Chondrocyte (in vitro differentiated cells): ENCODE results near the gene GABARAPL1. TPM values are rescaled to one million over a fixed set of nuclear protein-coding genes. Genes with fewer than 3 reads are reported as not detected.

Experiments
- DNase-seq: peaks from one replicate; pipeline ENCODE4 v3.0.0; 2021; ENCODE audit warnings: mixed read lengths, low spot score
- H3K27ac Mint-ChIP-seq: one replicate; pipeline ENCODE4 v1.8.0; 2021; ENCODE audit warnings: mild to moderate bottlenecking, moderate library complexity, mixed read lengths; ENCODE audit not compliant: unreplicated experiment
- H3K27me3 Mint-ChIP-seq: 2 replicates; pipeline ENCODE4 v1.8.0; 2021; ENCODE audit warnings: low read depth, mixed read lengths
- H3K36me3 Mint-ChIP-seq: 2 replicates; pipeline ENCODE4 v1.8.0; 2021; ENCODE audit warnings: low read depth, mixed read lengths
- H3K4me1 Mint-ChIP-seq: 2 replicates; pipeline ENCODE4 v1.8.0; 2021; ENCODE audit warnings: low read depth, mild to moderate bottlenecking, mixed read lengths
- H3K4me3 Mint-ChIP-seq: one replicate; pipeline ENCODE4 v1.8.0; 2021; ENCODE audit warnings: mild to moderate bottlenecking, moderate library complexity, mixed read lengths; ENCODE audit not compliant: unreplicated experiment
- H3K9me3 Mint-ChIP-seq: 2 replicates; pipeline ENCODE4 v1.8.0; 2021; ENCODE audit warnings: low read depth, mixed read lengths
- total RNA-seq: library from RNA; stranded (reverse); gene quantifications from 3 replicates; pipeline ENCODE4 v1.2.1, GENCODE V29; 2021
- TF ChIP-seq, protein P1 (sequence below): fragments of 200-600 bp; sonication (generic); IDR thresholded peaks from 2 replicates; pipeline ENCODE4 v1.5.0; 2021; ENCODE audit warnings: antibody characterized with exemption, mild to moderate bottlenecking, moderate library complexity

GABARAPL1 gene
- total RNA-seq, 1 donor from 2014 or later: 47.7 TPM

DNA sequence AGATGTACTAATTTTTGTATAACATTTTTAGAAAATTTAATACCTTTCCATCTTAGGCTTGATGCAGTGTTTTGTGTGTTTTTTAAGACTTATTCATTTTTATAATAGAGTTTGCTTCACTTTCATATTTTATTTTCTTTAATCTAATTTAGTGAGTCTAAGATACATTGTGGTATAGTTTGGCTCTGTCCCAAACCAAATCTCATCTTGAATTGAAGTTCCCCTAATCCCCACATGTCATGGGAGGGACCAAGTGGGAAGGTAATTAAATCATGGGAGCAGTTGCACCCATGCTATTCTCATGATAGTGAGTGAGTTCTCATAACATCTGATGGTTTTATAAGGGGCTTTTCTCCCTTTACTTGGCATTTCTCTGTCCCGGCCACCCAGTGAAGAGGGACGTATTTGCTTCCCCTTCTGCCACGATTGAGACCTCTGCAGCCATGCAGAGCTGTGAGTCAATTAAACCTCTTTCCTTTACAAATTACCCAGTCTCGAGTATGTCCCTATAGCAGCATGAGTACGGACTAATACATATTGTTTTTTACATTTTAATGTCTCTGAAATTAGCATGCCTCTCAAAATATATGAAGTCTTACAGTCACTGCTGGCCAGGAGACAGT, 34.9 kb downstream of the GABARAPL1 start:
- no peak overlapping the region for H3K4me3 Mint-ChIP-seq
- H3K27ac Mint-ChIP-seq: no peak overlapping the region
- H3K36me3 Mint-ChIP-seq: no peaks in the 10 kb centered on the region
- peaks cover 13% of the 10 kb centered on the region for H3K4me1 Mint-ChIP-seq
- TF ChIP-seq, protein P1, sequence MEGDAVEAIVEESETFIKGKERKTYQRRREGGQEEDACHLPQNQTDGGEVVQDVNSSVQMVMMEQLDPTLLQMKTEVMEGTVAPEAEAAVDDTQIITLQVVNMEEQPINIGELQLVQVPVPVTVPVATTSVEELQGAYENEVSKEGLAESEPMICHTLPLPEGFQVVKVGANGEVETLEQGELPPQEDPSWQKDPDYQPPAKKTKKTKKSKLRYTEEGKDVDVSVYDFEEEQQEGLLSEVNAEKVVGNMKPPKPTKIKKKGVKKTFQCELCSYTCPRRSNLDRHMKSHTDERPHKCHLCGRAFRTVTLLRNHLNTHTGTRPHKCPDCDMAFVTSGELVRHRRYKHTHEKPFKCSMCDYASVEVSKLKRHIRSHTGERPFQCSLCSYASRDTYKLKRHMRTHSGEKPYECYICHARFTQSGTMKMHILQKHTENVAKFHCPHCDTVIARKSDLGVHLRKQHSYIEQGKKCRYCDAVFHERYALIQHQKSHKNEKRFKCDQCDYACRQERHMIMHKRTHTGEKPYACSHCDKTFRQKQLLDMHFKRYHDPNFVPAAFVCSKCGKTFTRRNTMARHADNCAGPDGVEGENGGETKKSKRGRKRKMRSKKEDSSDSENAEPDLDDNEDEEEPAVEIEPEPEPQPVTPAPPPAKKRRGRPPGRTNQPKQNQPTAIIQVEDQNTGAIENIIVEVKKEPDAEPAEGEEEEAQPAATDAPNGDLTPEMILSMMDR: no peak
- DNase-seq: no peak
- no peaks in the 10 kb centered on the region for H3K27me3 Mint-ChIP-seq
- peaks cover 1% of the 10 kb centered on the region for H3K9me3 Mint-ChIP-seq

DNA sequence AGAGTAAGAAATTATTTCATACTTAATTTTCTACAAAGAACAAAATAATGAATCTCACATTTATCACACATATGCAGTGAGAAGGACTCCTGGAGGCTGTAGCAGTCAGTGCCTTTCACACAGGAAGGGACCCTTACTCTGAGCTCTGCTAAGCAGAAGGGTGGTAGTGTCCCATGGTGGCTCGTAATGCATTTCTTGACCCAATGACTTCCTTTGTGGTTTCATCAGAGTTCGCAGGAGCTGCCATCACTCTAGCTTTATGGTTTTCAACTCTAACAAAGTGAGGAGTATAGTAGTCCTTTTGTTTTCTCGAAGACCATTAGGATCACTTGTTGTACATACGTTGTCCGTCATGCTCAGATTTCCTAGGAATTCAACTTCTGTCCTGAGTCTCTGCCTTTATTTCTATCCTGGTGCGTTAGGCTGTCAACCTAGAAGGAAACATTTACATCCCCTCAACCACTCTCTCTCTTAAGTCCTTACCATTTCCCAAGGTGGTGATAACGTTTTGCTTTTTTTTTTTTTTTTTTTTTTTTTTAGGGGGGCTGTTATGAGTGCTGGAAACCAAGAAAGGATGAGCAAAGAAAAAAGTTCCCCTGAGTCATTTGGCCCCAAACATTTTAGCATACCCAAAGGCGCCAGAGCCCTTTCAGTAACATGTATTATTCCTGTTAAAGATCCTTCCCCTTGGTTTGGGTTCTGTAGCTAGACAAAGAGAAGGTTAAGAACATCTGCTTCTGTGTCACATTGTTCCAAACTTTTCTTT, 37.2 kb downstream of the GABARAPL1 start:
- peaks cover 13% of the 10 kb centered on the region for H3K4me1 Mint-ChIP-seq
- peaks cover 13% of the 10 kb centered on the region for H3K9me3 Mint-ChIP-seq

DNA sequence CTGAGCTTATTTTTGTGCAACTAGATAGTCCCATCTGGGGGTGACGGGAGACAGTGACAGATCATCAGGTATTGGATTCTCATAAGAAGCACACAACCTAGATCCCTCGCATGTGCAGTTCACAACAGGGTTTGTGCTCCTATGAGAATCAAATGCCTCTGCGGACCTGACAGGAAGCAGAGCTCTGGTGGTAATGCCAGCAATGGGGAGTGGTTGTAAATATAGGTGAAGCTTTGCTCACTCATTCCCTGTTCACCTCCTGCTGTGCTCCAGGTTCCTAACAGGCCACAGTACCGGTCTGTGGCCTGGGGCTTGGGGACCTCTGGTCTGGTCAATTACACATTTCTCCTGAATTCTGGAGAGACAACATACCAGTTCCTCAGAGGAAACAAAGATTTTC, 39.0 kb downstream of the GABARAPL1 start:
- no peak overlapping the region for H3K4me3 Mint-ChIP-seq
- DNase-seq: no peak
- H3K36me3 Mint-ChIP-seq: peaks cover 9% of the 10 kb centered on the region
- H3K27me3 Mint-ChIP-seq: no peaks in the 10 kb centered on the region
- peaks cover 13% of the 10 kb centered on the region for H3K4me1 Mint-ChIP-seq
- no peak overlapping the region for H3K27ac Mint-ChIP-seq
- peaks cover 27% of the 10 kb centered on the region for H3K9me3 Mint-ChIP-seq
- TF ChIP-seq, protein P1: no peak

More for the DNA sequence above, 37.2 kb downstream of the GABARAPL1 start:
- H3K27me3 Mint-ChIP-seq: no peaks in the 10 kb centered on the region
- DNase-seq: no peak
- no peak overlapping the region for H3K27ac Mint-ChIP-seq
- H3K36me3 Mint-ChIP-seq: peaks cover 2% of the 10 kb centered on the region
- TF ChIP-seq, protein P1: no peak
- H3K4me3 Mint-ChIP-seq: no peak overlapping the region

DNA sequence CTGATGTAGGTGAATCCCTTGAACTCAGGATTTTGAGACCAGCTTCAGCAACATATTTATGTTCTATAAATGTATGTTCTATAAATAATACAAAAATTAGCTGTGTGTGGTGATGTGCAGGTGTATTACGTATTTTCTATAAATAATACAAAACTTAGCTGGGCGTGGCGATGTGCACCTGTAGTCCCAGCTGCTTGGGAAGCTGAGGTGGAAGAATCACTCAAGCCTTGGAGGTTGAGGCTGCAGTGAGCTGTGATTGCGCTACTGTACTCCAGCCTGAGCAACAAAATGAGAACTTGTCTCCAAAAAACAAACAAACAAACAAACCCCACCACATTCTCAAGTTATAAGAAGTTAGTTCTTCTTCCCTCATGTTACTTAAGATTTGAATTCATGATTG, 39.5 kb downstream of the GABARAPL1 start:
- Mint-ChIP-seq H3K4me3 (no peak overlapping the region), H3K27ac (no peak overlapping the region), H3K9me3 (peaks cover 27% of the 10 kb centered on the region), H3K36me3 (peaks cover 9% of the 10 kb centered on the region), H3K27me3 (no peaks in the 10 kb centered on the region), H3K4me1 (peaks cover 9% of the 10 kb centered on the region)
- DNase-seq: no peak
- TF ChIP-seq, protein P1: no peak

DNA sequence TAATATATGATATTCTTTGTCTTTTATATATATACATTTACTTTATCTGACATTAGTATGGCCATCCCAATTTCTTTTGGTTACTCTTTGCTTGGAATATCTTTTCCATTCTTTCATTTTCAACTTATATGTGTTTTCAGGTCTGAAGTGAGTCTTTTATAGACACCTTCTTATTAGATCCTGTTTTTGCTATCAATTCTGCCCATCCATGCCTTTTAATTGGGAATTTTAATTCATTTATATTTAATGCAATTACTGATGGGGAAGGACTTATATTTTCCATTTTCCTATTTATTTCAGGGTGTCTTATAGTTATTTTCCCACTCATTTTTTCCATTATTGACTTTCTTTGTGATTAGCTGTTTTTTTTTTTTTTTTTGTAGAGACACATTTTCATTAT, 43.4 kb downstream of the GABARAPL1 start:
- peaks cover 27% of the 10 kb centered on the region for H3K9me3 Mint-ChIP-seq
- no peaks in the 10 kb centered on the region for H3K4me1 Mint-ChIP-seq
- TF ChIP-seq, protein P1: no peak
- no peak for DNase-seq
- no peak overlapping the region for H3K4me3 Mint-ChIP-seq
- peaks cover 9% of the 10 kb centered on the region for H3K36me3 Mint-ChIP-seq
- peaks cover 1% of the 10 kb centered on the region for H3K27me3 Mint-ChIP-seq
- no peak overlapping the region for H3K27ac Mint-ChIP-seq
